ENCODE results near the gene BCAS1. TPM values are rescaled to one million over a fixed set of nuclear protein-coding genes. Genes with fewer than 3 reads are reported as not detected.
"Not testable (repeated sequence)": the region's sequence is repeated elsewhere in the genome, so short reads cannot be mapped to it uniquely, and the experiment has no call there.

The BCAS1 gene
- total RNA-seq, 2 experiments from 2014 or later, result 0.16 to 0.19 TPM

DNA sequence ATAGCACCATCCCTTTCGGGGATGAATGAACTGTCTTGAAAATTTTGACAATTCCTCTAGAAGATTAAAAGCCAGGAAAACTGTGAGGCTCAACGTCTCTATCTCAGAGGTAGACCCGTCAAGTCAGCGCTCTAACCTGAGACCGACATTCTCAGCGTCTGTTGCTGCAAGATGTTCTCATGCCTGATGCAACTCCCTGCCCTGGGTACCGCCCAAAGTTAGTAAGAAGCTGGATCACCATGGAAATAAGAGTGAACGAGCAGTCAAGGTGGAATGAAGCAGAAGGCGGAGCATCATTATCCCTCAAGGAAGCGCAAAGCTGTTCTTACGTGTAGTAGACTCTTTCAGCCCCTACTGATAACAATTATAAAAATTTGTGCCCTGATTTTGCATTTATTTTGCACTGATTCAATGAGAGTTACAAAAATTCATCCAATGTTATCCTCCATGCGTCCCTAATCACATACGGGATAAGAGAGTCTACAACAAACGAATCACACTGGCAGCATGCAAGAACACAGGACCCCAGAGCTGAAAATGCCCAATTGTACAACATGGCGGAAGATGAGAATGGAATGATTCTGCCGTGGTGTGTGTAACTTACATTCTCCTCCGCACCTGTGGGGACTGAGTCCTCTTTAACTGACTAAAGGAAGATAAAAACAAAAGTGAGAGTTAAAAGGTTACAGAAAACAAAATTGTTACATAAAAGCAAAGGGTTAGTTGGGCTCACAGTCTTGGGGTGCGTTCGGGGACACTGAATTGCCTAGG is 95.4 kb downstream of the BCAS1 start:
- 0 out of 2 replicates have a peak, but pooled peaks cover 4% of the 10 kb centered on the region for H3K9me3 ChIP-seq (ENCODE audit: low read length)
- DNase-seq (ENCODE audit: low spot score), result no peak
- TF ChIP-seq, protein P1, sequence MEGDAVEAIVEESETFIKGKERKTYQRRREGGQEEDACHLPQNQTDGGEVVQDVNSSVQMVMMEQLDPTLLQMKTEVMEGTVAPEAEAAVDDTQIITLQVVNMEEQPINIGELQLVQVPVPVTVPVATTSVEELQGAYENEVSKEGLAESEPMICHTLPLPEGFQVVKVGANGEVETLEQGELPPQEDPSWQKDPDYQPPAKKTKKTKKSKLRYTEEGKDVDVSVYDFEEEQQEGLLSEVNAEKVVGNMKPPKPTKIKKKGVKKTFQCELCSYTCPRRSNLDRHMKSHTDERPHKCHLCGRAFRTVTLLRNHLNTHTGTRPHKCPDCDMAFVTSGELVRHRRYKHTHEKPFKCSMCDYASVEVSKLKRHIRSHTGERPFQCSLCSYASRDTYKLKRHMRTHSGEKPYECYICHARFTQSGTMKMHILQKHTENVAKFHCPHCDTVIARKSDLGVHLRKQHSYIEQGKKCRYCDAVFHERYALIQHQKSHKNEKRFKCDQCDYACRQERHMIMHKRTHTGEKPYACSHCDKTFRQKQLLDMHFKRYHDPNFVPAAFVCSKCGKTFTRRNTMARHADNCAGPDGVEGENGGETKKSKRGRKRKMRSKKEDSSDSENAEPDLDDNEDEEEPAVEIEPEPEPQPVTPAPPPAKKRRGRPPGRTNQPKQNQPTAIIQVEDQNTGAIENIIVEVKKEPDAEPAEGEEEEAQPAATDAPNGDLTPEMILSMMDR (conservative IDR thresholded peaks at IDR 0.05; ENCODE audit: low read length), result no peak
- TF ChIP-seq EZH2phosphoT487 (IDR thresholded peaks at IDR 0.05; ENCODE audit: borderline replicate concordance, low read depth, low read length), result no peak
- no TSS peak for BruUV-seq (replicated peaks)
- no peak overlapping the region for H3K4me2 ChIP-seq (ENCODE audit: low read length)
- H3K4me1 ChIP-seq (ENCODE audit: insufficient read depth, low read length, poor library complexity, severe bottlenecking), result no peaks in the 10 kb centered on the region
- H3K79me2 ChIP-seq (ENCODE audit: insufficient read depth, low read depth, low read length), result no peaks in the 10 kb centered on the region
- H3K36me3 ChIP-seq (ENCODE audit: insufficient read depth, low read length), result no peaks in the 10 kb centered on the region
- POLR2A ChIA-PET, result no interaction called here
- no peak overlapping the region for H3K4me3 ChIP-seq (ENCODE audit: low read depth, low read length, poor library complexity, severe bottlenecking)
- CTCF ChIA-PET (ENCODE audit: unreplicated experiment), result no interaction called here
- intact Hi-C loops (cut with micrococcal nuclease; ENCODE audit: unreplicated experiment), result loop anchor here (10.0 kb wide), 1 partner anchor 220 kb away; no protein-coding TSS in a partner anchor
- no peaks in the 10 kb centered on the region for H3K9me2 ChIP-seq (ENCODE audit: insufficient read depth, low read length)
- no peak overlapping the region for H2AFZ ChIP-seq (ENCODE audit: low read length)
- H3K27ac ChIP-seq (ENCODE audit: low read depth, low read length, poor library complexity, severe bottlenecking), result no peak overlapping the region
- no peaks in the 10 kb centered on the region for H4K20me1 ChIP-seq (ENCODE audit: insufficient read depth, low read length)

DNA sequence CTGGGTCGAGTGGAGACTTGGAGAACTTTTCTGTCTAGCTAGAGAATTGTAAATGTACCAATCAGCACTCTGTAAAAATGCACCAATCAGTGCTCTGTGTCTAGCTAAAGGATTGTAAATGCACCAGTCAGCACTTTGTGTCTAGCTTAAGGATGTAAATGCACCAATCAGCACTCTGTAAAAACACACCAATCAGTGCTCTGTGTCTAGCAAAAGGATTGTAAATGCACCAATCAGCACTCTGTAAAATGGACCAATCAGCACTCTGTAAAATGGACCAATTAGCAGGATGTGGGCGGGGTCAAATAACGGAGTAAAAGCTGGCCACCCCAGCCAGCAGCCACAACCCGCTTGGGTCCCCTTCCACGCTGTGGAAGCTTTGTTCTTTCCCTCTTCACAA is 96.5 kb downstream of the BCAS1 start:
- CTCF ChIA-PET (ENCODE audit: unreplicated experiment); H4K20me1 ChIP-seq (ENCODE audit: insufficient read depth, low read length); H3K79me2 ChIP-seq (ENCODE audit: insufficient read depth, low read depth, low read length); H3K9me2 ChIP-seq (ENCODE audit: insufficient read depth, low read length); H3K4me1 ChIP-seq (ENCODE audit: insufficient read depth, low read length, poor library complexity, severe bottlenecking); BruUV-seq (replicated peaks); H3K4me3 ChIP-seq (ENCODE audit: low read depth, low read length, poor library complexity, severe bottlenecking); H3K9me3 ChIP-seq (ENCODE audit: low read length); H2AFZ ChIP-seq (ENCODE audit: low read length); DNase-seq (ENCODE audit: low spot score); H3K27ac ChIP-seq (ENCODE audit: low read depth, low read length, poor library complexity, severe bottlenecking); H3K4me2 ChIP-seq (ENCODE audit: low read length); H3K36me3 ChIP-seq (ENCODE audit: insufficient read depth, low read length): not testable (repeated sequence)
- POLR2A ChIA-PET, result interaction anchor here (0.7 to 1.7 kb wide), 2 partner anchors 13 to 142 kb away, joined by 3 to 6 read pairs; no protein-coding TSS in a partner anchor
- intact Hi-C loops (cut with micrococcal nuclease; ENCODE audit: unreplicated experiment), result loop anchor here (10.0 kb wide), 1 partner anchor 221 kb away; no protein-coding TSS in a partner anchor

DNA sequence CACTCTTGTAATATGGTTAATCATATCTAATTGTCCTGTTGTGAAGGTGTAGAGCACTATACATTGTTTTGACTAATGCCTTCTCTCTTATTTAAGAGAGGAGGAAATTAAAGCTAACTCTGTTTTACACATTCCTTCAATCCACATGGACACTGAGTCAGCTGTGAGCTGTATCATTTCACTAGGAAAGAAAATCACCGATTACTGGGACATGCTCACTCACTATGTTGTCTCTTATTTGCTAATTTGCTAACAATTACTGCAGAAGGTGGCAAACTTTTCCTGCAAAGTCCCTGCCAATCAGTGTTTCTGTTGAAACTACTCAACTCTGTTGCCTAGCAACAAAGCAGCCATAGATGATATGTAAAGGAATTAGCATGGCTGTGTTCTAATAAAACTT is 98.2 kb downstream of the BCAS1 start:
- intact Hi-C loops (cut with micrococcal nuclease; ENCODE audit: unreplicated experiment), result loop anchor here (10.0 kb wide), 1 partner anchor 223 kb away; no protein-coding TSS in a partner anchor
- Histone ChIP-seq H3K27ac (ENCODE audit: low read depth, low read length, poor library complexity, severe bottlenecking) (no peak overlapping the region), H3K4me2 (ENCODE audit: low read length) (no peak overlapping the region), H2AFZ (ENCODE audit: low read length) (no peak overlapping the region), H4K20me1 (ENCODE audit: insufficient read depth, low read length) (no peaks in the 10 kb centered on the region), H3K79me2 (ENCODE audit: insufficient read depth, low read depth, low read length) (no peaks in the 10 kb centered on the region), H3K9me3 (ENCODE audit: low read length) (0 out of 2 replicates have a peak, but pooled peaks cover under 1% of the 10 kb centered on the region), H3K36me3 (ENCODE audit: insufficient read depth, low read length) (no peaks in the 10 kb centered on the region), H3K4me3 (ENCODE audit: low read depth, low read length, poor library complexity, severe bottlenecking) (no peak overlapping the region), H3K4me1 (ENCODE audit: insufficient read depth, low read length, poor library complexity, severe bottlenecking) (no peaks in the 10 kb centered on the region), H3K9me2 (ENCODE audit: insufficient read depth, low read length) (no peaks in the 10 kb centered on the region)
- CTCF ChIA-PET (ENCODE audit: unreplicated experiment), result no interaction called here
- no TSS peak for BruUV-seq (replicated peaks)
- POLR2A ChIA-PET, result no interaction called here
- TF ChIP-seq EZH2phosphoT487 (IDR thresholded peaks at IDR 0.05; ENCODE audit: borderline replicate concordance, low read depth, low read length), result no peak
- TF ChIP-seq, protein P1 (conservative IDR thresholded peaks at IDR 0.05; ENCODE audit: low read length), result no peak
- DNase-seq (ENCODE audit: low spot score), result no peak
